Transverse colon (tissue), 4 donors: Measurements from ENCODE around the gene PDS5A.

Source experiments
- EP300 ChIP-seq: sonication (generic); formaldehyde crosslinking; IDR thresholded peaks from one replicate; pipeline ENCODE4 v1.6.1; 2017; ENCODE audit warnings: antibody characterized with exemption, low read depth
- POLR2A ChIP-seq: fragments of 450-650 bp; IDR thresholded peaks from one replicate; pipeline ENCODE4 v1.6.1; 2016; ENCODE audit warnings: antibody characterized with exemption, mild to moderate bottlenecking, moderate library complexity
- POLR2AphosphoS5 ChIP-seq, 3 donors: sonication (generic); formaldehyde crosslinking; IDR thresholded peaks; one replicate each; pipeline ENCODE4 v1.6.1; 2016; ENCODE audit warnings: antibody characterized with exemption in 3 of 3
- TF ChIP-seq, protein P1 (sequence below), 5 experiments: fragments of 200-600 bp in 3 of 5; fragments of 450-650 bp in 2 of 5; sonication (generic) in 3 of 5; IDR thresholded peaks; 1 replicate in 2 of 5; 2 replicates in 3 of 5; pipeline ENCODE4 v1.5.1; 2016 to 2017; ENCODE audit warnings: antibody characterized with exemption in 5 of 5, inconsistent platforms in 3 of 5, mild to moderate bottlenecking in 2 of 5, moderate library complexity in 1 of 5

DNA sequence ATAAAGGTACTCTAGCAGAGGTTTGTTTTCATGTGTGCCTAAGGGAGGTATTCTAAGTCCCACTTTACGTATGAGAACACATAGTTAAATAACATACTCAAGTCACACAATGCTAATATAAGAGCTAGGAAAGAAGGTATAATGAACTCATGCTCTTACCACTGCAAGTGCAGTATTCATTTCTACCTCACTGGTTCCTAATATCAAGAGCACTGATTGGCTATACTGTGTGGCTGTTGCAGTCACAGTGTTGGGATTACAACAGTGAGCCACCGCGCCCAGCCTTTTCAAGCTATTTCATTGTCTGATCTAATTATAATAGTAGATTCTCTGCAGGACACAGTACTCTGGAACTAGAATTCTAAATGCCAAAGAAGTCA, 84.0 kb downstream of the PDS5A start:
- TF ChIP-seq, protein P1, sequence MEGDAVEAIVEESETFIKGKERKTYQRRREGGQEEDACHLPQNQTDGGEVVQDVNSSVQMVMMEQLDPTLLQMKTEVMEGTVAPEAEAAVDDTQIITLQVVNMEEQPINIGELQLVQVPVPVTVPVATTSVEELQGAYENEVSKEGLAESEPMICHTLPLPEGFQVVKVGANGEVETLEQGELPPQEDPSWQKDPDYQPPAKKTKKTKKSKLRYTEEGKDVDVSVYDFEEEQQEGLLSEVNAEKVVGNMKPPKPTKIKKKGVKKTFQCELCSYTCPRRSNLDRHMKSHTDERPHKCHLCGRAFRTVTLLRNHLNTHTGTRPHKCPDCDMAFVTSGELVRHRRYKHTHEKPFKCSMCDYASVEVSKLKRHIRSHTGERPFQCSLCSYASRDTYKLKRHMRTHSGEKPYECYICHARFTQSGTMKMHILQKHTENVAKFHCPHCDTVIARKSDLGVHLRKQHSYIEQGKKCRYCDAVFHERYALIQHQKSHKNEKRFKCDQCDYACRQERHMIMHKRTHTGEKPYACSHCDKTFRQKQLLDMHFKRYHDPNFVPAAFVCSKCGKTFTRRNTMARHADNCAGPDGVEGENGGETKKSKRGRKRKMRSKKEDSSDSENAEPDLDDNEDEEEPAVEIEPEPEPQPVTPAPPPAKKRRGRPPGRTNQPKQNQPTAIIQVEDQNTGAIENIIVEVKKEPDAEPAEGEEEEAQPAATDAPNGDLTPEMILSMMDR (IDR thresholded peaks at IDR 0.05) = no peak
- no peak for TF ChIP-seq POLR2A
- no peak for TF ChIP-seq POLR2AphosphoS5 (IDR thresholded peaks at IDR 0.05)
- no peak for TF ChIP-seq EP300
